ENCODE results near the gene C13orf46.

GRCh38 chr13:114009590-114010400, 35.9 kb upstream of the C13orf46 start:
- TF ChIP-seq CTCF (IDR thresholded peaks at IDR 0.05), result no peak
- TF ChIP-seq EZH2 (IDR thresholded peaks at IDR 0.05; ENCODE audit: borderline replicate concordance, insufficient read depth, low read depth, low read length, poor library complexity, severe bottlenecking), result no peak

Data from B cell (primary cell).